CD4-positive, alpha-beta T cell treated with Interleukin-4 for 4 hours (primary cell): Measurements from ENCODE around the gene PRKG1.
"Not testable (repeated sequence)": the region's sequence is repeated elsewhere in the genome, so short reads cannot be mapped to it uniquely, and the experiment has no call there.

Experiments used
- DNase-seq: peaks from one replicate; pipeline ENCODE4 v3.0.0-alpha.2; 2020

PRKG1 gene

DNA sequence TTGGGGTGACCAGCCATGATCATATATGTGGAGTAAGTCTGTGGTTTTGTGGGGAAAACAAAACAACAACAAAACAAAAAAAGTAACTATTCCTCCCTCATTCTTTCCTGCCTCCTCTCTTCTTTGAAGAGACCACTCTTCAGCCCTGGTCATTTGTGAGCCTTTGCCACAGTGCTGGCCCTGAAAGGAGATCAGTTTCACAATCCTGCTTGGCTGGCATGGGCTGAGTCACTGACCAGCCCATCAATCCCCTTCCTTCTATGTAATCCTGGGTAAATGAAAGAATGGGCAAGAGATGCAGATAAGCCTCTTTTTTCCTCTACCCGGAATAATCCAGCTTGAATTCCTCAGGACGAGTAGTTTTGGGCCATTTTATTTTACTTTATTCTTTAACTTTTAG, 611.5 kb downstream of the PRKG1 start:
- no peak for DNase-seq

- no peak for DNase-seq
These were observed 613.0 kb downstream of the PRKG1 start for GRCh38 chr10:51687296-51687695.

GRCh38 chr10:51688826-51689225, 614.5 kb downstream of the PRKG1 start:
- not testable (repeated sequence) for DNase-seq

DNA sequence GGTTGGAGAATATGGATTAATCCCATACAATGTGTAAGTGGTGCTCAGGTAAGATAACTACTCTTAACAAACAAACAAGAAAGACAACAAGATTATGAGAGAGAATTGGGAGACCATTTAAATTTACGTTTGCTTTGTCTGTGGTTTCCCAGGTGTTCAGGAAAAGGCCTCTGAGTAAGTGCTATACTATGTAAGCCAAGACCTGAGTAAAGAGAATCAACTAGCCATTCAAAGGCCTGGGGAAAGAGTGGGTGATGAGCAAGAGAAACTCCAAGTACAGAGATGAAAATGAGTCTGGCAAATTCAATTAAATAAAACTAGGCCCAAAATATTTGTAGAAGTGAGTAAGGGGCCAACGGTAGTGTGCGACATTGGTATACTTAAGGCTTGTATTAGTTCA, 615.2 kb downstream of the PRKG1 start:
- no peak for DNase-seq

DNA sequence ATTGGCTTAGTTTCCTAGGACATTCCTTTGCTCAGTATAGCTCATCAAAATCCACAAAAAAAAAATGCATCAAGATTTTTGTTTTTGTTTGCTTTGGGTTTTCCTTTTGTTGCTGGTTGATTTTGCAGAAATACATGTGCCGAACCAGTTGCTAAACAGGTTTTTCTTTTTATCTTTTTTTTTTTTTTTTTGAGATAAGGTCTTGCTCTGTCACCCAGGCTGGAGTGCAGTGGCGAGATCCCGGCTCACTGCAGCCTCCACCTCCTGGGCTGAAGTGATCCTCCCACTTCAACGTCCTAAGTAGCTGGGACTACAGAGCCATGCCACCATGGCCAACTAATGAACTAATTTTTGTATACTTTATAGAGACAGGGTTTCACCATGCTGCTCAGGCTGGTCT, 616.8 kb downstream of the PRKG1 start:
- no peak for DNase-seq

- DNase-seq, result no peak
These were observed 619.9 kb downstream of the PRKG1 start for GRCh38 chr10:51694086-51694768.

GRCh38 chr10:51696251-51696650, 622.0 kb downstream of the PRKG1 start:
- no peak for DNase-seq

- DNase-seq, result no peak
These were observed 624.3 kb downstream of the PRKG1 start for GRCh38 chr10:51698473-51699063.

DNA sequence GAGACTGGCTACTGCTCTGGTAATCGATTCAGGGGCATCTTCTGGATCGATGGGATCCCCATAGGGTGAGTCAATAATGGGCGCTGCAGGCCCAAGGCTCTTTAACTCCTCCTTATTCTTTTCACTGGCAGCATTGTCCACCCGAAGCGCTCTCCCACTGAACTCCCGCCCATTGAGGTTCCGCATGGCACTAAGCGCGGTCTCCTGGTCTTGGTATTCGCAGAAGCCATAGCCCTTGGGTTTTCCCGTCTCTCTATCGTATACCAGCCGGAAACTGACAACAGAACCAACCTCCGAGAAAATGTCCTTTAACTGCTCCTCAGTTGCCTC, 624.8 kb downstream of the PRKG1 start:
- no peak for DNase-seq

GRCh38 chr10:51699475-51700227, 625.4 kb downstream of the PRKG1 start, which contains the start of gene CSTF2T:
Gene CSTF2T, minus strand, starts transcription at chr10:51699595. Its CDS starts 46 bp downstream, at chr10:51699549.
- DNase-seq, result peak; percentile 94

DNA sequence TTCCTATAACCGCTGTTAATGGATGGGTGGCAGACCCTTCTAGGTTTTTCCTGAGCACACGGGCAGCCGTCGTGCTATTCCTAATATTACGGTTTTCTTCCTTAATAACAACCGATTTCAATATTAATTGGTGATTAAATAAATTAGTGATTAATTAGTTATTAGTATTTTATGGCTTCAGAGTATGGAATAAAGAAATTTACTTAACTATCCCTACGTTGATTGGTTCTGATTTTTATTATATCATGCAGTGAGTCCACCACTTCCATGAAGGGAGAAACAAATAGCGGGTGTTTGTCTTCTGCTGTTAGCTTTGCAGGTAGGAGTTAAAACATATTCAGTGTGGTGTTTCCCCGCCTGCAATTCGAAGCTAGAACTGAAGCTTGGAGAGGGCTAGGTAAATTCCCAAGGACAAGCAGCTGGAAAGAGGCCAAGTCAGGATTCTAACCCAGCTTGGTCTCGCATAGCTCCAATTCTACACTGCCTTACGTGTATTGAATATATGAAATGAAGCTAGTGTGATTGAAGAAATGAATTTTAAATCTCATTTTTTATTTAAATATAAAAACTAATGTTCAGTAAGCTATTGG, 626.0 kb downstream of the PRKG1 start:
- peak; percentile 5 for DNase-seq

DNA sequence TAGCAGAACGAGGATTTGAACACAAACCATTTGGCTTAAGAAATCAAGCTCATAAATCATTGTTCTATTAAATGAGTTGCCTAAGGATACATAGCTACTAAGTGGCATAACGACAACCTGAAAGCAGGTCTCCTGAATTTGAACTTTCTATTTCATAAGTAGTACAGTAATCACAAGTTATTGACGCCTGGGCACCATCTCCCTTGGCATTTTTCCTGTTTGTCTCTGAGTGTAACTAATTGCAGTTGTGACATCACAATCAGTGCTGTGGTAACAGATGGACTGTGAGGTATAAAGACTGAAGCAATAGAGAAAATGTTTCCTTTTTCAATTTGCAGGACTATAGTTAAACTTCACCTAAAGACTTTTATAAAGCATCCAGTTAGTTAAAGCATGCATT, 631.5 kb downstream of the PRKG1 start:
- no peak for DNase-seq

DNA sequence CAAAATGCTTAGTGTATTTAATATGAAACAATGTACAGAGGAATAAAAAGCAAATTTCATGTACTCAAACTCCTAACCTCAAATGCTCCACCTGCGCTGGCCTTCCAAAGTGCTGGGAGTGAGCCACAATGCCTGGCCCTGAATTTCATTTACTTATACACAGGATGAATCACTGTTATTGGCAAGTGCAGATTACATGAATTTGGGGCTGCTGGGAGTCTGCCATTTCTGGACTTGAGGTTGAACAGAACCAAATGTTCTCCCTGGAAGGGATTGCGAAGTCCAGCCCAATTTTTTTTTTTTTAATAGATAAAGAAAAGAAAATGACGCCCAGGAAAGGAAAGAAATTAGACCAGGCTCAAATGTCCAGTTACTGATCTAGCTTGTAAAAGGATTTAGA, 631.9 kb downstream of the PRKG1 start:
- no peak for DNase-seq

- no peak for DNase-seq
These were observed 633.1 kb downstream of the PRKG1 start for GRCh38 chr10:51707392-51707791.

GRCh38 chr10:51707821-51708424, 633.6 kb downstream of the PRKG1 start:
- no peak for DNase-seq

DNA sequence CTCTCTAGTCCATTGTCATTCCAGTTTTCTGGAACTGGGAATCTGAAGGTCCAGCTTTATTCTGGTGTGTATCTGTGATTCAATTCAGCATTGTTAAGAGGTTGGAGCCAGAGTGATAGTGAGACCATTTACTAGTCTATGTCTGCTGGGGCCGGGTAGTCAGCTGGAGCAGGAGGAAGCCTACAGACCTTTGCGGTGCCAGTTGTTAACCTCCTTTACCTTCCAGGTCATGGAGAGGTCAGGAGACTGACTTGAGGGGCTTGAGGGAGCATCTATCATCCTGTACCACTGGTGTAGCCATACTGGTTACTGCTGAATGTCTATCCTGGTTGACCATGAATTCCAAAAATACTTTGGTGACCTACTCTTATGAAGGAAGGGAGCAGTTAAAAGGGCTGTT, 634.3 kb downstream of the PRKG1 start:
- DNase-seq, result no peak

DNA sequence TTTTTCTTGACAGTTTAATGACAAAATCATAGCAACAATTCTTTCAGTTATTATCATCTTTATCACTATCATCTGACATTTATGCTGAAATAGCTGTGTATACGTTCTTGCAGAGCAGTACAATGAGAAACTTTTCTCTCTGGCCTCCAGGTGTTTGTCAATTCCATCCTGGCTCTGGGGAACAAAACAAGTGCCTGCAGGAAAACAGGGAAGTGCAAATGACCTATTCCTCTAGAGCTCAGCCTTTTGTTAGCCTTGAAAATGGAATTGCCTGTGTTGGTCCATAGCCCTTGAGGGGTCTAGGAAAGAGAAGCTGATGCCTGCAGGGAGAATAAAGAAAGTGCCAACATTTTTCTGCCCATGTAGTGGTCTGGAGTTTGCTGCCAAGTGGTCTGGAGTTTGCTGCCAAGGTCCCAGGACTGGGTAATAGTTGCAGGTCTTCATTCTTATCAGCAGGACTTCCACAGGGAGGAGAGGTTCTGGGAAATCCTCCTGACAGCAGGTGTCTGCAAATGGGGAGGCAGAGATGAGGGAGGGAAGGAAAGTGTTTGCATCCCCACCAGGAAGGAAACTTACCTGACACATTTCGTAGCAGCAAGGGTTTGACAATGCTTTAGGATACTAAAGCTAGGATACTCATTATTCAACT, 635.2 kb downstream of the PRKG1 start:
- no peak for DNase-seq

DNA sequence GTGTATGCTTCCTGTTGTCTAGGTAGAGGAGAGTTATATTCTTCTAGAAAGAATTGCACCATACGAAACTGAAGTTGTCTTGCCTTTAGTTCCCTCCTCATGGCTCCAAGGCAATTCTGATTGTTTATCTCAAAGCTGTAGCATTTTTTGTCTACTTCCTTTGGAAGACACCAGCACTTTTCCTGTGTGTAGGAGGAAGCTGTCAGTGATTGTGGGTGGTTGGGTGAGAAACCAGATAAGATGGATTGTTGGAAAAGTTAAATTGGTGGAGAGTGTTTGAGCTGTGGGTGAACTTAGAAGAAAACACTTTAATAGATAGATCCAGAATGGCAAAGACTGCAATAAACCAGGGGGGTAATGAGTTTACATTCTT, 637.2 kb downstream of the PRKG1 start:
- no peak for DNase-seq

DNA sequence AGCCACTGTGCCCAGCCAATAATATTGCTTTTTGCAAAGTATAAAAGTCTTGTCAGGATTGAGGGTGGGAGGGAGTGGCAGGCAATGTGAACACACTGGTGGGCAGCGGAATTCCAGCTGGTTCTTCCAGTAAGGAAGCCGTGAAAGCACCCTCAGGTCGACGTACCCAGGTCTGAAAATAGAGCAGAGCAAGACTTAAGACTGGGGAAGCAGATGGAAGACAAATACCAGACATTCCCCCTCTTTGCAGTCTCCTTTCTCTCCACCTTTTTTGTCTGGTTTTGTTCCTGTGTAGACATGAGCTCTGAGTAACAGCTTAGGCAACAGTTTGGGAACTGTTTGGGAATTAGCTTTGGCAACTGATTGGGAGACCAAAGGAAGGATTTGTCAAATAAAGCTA, 642.7 kb downstream of the PRKG1 start:
- DNase-seq, result no peak

DNA sequence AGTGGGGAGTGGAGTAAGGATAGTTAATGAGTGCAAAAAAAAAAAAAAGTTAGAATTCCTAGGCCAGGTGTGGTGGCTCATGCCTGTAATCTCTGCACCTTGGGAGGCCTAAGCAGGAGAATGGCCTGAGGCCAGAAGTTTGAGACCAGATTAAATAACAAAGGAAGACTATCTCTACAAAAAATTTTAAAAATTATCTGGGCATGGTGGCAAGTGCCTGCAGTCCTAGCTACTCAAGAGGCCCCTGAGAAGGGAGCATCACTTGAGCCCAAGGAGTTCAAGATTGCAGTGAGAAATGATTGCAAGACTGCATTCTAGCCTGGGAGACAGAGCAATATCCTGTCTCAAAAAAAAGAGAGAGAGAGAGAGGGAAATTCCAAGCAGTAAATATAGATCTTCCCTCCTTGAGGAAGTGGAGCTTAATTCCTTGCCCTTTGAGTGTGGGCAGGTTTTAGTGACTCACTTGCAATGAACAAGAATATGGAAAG, 644.6 kb downstream of the PRKG1 start:
- no peak for DNase-seq

DNA sequence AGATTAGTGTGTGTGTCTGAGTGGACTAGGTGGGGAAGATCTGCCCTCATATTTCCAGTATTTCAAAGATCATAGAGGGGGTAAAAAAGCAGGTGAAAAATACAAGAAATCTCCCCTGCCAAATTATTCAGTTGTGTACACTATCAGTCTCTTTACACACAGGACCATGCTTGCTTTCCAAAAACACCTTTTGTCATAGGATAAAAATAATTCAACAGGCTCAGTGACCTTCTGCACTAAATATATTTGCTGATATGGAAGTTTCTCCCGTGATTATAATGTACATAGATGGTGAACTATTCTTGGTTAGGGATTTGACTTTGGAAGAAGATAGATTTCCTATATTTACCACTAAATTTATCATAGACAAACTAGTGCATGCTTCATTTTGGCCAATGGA, 649.8 kb downstream of the PRKG1 start:
- no peak for DNase-seq

- DNase-seq, result no peak
These were observed 655.7 kb downstream of the PRKG1 start for GRCh38 chr10:51729822-51730555.
